Keratinocyte (primary cell): ENCODE data around the gene ABCB11.

ENCODE experiments used
- CTCF ChIP-seq, 3 experiments: IDR thresholded peaks in 1 of 3; conservative IDR thresholded peaks in 1 of 3; optimal IDR thresholded peaks in 1 of 3; 2 replicates in 2 of 3; 3 replicates in 1 of 3; pipeline versions ENCODE3 to v1.5.1; 2011; ENCODE audit warnings: low read length in 3 of 3, mild to moderate bottlenecking in 3 of 3, moderate library complexity in 2 of 3, control low read depth in 1 of 3, inconsistent platforms in 1 of 3; ENCODE audit not compliant: insufficient read depth in 2 of 3; ENCODE audit errors: extremely low read depth in 1 of 3
- EZH2 ChIP-seq: IDR thresholded peaks from one replicate; pipeline ENCODE4 v1.6.1; 2012; ENCODE audit warnings: inconsistent platforms, mild to moderate bottlenecking, low read length, moderate library complexity

- no peak for TF ChIP-seq CTCF (optimal IDR thresholded peaks at IDR 0.05 in 1 of 3, IDR thresholded peaks at IDR 0.05 in 1 of 3, conservative IDR thresholded peaks at IDR 0.05 in 1 of 3; ENCODE audit: extremely low read depth in 1 of 3, insufficient read depth in 2 of 3, low read length in 3 of 3)
- no peak for TF ChIP-seq EZH2
Measured at GRCh38 chr2:169039702-169040101, 8.6 kb upstream of the ABCB11 start.
